ENCODE results near the gene SLC17A3.

GRCh38 chr6:25918083-25918683, 44.1 kb upstream of the SLC17A3 start:
- no peak for TF ChIP-seq CTCF (IDR thresholded peaks at IDR 0.05; ENCODE audit: low read depth, low read length)
- TF ChIP-seq POLR2A (IDR thresholded peaks at IDR 0.05; ENCODE audit: extremely low read depth, insufficient read length), result no peak
